ENCODE measurements around the gene PMPCA. TPM values are rescaled to one million over a fixed set of nuclear protein-coding genes. Genes with fewer than 3 reads are reported as not detected.

PMPCA gene
- total RNA-seq, 1 experiment from 2014 or later, result 94.5 TPM

DNA sequence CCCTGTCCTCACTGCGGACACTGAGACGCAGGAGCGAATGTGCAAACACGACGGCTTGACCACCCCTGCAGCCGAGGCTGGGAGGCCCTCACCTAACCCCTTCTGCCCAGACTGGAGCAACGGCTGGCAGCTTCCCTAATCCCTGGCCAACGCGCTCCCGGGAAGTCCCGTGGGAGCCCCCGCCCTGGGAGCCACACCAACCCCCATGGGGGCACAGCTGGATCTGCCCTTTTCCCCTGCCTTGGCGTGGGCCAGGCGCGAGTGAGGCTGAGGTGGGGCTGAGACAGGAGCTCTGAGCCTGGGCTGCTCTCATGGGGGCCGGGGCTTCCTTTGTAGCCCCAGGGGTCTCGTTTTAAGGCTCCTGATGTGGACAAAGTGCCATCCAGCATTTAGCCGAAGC lies 42.3 kb upstream of the PMPCA start:
- no peak overlapping the region for H3K27ac ChIP-seq (ENCODE audit: insufficient read length, low read depth, low read length)
- H2BK12ac ChIP-seq (ENCODE audit: insufficient read length, low read depth, low read length), result no peak overlapping the region
- no peak overlapping the region for H4K8ac ChIP-seq (replicated peaks; ENCODE audit: insufficient read length, low read depth, low read length)
- peaks cover 1% of the 10 kb centered on the region; the same call in 1 of the 2 replicates for H3K27me3 Mint-ChIP-seq (ENCODE audit: low read depth)
- no peak overlapping the region for H3K14ac ChIP-seq (ENCODE audit: insufficient read depth, low read length)
- no peak overlapping the region for H3T11ph ChIP-seq (ENCODE audit: low read length)
- H3K27ac Mint-ChIP-seq, result peak overlapping the region in 1 of 3 experiments; percentile 72; a peak in 2 of 7 replicates
- no peaks in the 10 kb centered on the region for H3K4me1 ChIP-seq (ENCODE audit: insufficient read depth, low read length)
- no peak overlapping the region for H2BK15ac ChIP-seq (ENCODE audit: low read depth, low read length)
- peaks cover 0 to 4% (median 0%) of the 10 kb centered on the region in 3 experiments; a peak in 2 of 7 replicates for H3K36me3 Mint-ChIP-seq (ENCODE audit: insufficient read depth in 1 of 3, low read depth in 3 of 3)
- H3K4ac ChIP-seq (ENCODE audit: low read depth, low read length), result no peak overlapping the region
- no peaks in the 10 kb centered on the region for H4K20me1 ChIP-seq (ENCODE audit: control insufficient read depth, insufficient read depth, insufficient read length)
- H2BK5ac ChIP-seq (ENCODE audit: insufficient read length, low read length), result no peak overlapping the region
- H3K9me3 Mint-ChIP-seq, result no peaks in the 10 kb centered on the region
- no peak overlapping the region for H3K4me2 ChIP-seq (ENCODE audit: insufficient read depth, insufficient read length, low read length)
- no peaks in the 10 kb centered on the region for H3K79me2 ChIP-seq (ENCODE audit: insufficient read depth, low read length)
- no peak overlapping the region for H2BK20ac ChIP-seq (ENCODE audit: low read depth, low read length, poor library complexity, severe bottlenecking)
- no peak overlapping the region for H2AK5ac ChIP-seq (ENCODE audit: insufficient read length, low read length)
- no CpG with 5 or more reads among the region's 18 CpGs for WGBS (ENCODE audit: extremely low coverage, insufficient read length, low lambda C conversion rate)
- H3K27me3 ChIP-seq (ENCODE audit: insufficient read depth, low read length), result no peaks in the 10 kb centered on the region
- H2BK120ac ChIP-seq (ENCODE audit: low read depth, low read length, poor library complexity, severe bottlenecking), result no peak overlapping the region
- no peak overlapping the region; a peak in 1 of 5 replicates for H3K4me3 Mint-ChIP-seq
- H3K18ac ChIP-seq (ENCODE audit: insufficient read length, low read depth, low read length), result no peak overlapping the region
- H3K23me2 ChIP-seq (ENCODE audit: insufficient read length, low read depth, low read length, poor library complexity, severe bottlenecking), result no peaks in the 10 kb centered on the region
- no peak for DNase-seq
- H3K56ac ChIP-seq (ENCODE audit: insufficient read length, low read depth, low read length), result no peak overlapping the region
- H2AFZ ChIP-seq (ENCODE audit: low read length), result no peak overlapping the region
- no peak overlapping the region for H4K5ac ChIP-seq (ENCODE audit: insufficient read length, low read depth, low read length)
- H3K9ac ChIP-seq (ENCODE audit: extremely low read depth, insufficient read length, low read length), result no peak overlapping the region
- no peaks in the 10 kb centered on the region for H3K79me1 ChIP-seq (ENCODE audit: insufficient read depth, low read depth, low read length, poor library complexity, severe bottlenecking)
- H3K4me1 Mint-ChIP-seq, result peaks cover 0 to 5% of the 10 kb centered on the region in 2 experiments; a peak in 1 of 4 replicates
- no peak overlapping the region for H4K91ac ChIP-seq (ENCODE audit: insufficient read length, low read depth, low read length)
- no peak for TF ChIP-seq CTCF (conservative IDR thresholded peaks at IDR 0.05)
- no peak overlapping the region for H3K23ac ChIP-seq (ENCODE audit: insufficient read length, low read depth, low read length)
- no peaks in the 10 kb centered on the region for H3K9me3 ChIP-seq (ENCODE audit: control insufficient read depth, low read depth, low read length)
